GM19397 (cell line): ENCODE results near the gene CHDH.

Source experiments
- ATAC-seq: cut with Tn5 transposase; IDR thresholded peaks from one replicate; pipeline ENCODE4 v1.9.1; 2021; ENCODE audit warnings: mild to moderate bottlenecking, moderate library complexity; ENCODE audit not compliant: unreplicated experiment

Gene CHDH

DNA sequence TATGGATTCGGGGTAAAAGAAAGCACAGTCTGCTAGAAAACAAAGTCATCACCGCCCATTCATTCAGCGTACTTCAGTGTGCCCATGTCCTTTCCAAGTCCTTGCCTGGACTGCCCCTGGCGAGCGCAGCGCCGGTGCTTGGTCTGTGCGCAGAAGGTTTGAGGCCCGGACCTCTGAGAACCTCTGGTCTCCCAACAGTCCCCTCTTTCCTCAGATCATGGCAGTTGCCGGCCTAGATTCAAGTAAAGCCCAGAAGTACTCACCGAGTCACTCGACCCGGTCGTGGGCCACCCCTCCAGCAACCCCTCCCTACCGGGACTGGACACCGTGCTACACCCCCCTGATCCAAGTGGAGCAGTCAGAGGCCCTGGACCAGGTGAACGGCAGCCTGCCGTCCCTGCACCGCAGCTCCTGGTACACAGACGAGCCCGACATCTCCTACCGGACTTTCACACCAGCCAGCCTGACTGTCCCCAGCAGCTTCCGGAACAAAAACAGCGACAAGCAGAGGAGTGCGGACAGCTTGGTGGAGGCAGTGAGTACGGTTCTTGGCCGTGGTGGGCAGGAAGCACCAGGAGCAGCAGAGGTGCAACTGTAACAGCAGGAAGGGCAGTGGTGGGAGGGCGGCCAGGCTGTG lies 36.3 kb downstream of the CHDH start:
- no peak for ATAC-seq

DNA sequence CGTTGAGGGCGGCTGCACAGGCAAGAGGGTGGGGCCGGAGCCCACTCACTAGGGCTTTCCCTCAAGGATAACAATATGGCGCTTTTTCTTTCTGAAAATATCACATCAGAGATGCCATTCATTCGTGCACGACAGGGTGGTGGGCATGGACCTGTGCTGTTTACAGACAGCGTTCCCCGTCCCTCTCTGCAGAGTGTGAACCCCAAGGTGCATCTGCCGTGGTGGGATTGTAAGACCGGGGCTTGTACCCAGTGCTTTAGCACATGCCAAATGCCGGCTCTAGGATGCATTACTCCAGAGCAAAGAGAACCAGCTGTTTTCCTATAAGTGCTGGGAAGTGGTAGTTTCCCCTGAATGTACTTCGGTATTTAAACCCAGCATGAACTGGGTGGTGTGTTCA lies 37.0 kb downstream of the CHDH start:
- no peak for ATAC-seq

DNA sequence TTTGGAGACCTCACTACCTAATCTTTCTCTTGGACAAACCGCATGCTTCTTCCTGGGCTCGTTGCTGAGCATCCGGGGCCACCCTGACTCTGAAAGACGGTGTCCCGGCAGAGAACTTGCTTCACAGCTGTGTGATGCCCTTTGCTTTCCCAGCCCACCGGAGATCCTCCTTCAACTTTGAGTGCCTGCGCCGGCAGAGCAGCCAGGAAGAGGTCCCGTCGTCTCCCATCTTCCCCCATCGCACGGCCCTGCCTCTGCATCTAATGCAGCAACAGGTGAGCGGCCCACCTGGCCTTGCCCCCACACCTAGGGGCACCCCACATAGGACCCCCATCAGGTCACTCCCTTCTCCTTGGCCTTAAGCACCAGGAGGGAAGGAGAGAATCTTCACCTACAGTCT lies 37.7 kb downstream of the CHDH start:
- ATAC-seq, result no peak

DNA sequence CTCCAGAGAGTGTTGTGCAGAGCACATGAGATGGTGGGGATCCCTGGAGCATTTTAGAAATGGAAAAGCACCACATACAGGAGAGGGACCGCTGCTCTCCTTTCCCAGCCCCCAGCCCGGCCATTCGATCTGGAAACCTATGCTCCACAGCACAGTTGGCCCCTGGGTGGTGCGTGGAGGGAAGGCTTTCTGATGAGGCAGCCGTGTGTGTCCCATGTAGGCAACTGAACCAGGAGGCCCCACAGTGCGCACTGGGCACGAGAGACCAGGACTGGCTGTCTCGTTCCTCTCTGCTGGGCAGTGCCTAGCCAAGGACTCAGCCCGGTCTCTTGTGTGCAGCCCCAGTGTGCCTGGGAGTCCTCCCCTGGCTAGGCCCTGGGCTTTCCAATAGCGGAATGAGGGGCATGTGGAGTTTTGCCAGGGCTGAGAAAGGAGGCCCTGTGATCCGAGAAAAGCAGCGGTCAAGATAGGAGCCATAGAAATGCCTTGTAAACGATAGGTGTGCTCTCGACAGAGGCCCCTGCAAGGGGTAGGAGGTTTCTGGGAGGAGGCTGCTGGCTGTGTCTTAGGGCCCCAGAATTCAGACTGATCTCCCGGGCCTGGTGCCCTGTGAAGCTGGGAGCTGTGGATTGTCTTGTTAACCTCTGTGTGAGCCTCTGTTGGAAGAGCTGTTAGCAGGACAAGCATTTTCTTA lies 39.0 kb downstream of the CHDH start:
- no peak for ATAC-seq

DNA sequence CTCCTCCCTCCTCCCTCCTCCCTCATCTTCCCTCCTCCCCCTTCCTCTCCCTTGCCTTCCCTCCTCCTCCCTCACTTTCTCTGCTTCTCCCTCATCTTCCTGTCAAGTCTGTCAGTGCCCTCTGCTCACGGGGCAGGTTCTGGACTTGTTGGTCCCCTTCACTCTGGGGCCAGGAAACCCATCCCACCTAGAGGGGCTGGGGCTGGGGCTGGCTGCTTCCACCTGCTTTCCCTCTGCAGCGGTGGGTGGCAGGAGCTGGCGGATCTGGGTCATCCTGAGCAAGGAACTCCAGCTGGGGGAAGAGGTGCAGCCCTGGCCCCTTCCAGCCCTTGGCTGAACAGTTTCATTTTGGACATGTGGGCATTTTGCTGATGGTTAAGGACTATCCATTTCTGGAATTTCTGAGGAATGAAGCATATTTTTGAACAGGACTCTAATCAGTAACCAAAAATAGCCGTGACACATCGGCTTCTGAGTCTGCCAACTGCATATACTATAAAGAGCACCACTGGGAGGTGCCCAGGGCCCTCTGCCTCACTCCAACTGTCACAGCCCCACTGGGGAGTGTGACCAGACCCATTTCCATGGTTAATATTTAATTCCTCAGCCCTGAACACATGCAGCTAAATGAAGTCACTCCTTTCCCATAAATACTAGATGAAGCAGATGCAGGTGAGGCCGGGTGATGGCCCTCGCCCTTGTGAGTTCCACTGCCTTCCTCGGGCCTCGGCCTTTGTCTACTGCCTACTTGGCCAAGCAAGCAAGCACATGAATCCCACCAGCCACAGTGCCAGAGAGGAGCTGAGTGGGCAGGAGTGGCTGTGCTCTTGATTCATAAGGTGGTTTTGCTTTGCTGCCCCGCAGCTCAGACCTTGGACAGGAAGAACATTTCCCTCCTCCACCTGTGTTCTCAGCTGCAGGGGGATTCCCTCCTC lies 39.8 kb downstream of the CHDH start:
- peak; percentile 50 for ATAC-seq

DNA sequence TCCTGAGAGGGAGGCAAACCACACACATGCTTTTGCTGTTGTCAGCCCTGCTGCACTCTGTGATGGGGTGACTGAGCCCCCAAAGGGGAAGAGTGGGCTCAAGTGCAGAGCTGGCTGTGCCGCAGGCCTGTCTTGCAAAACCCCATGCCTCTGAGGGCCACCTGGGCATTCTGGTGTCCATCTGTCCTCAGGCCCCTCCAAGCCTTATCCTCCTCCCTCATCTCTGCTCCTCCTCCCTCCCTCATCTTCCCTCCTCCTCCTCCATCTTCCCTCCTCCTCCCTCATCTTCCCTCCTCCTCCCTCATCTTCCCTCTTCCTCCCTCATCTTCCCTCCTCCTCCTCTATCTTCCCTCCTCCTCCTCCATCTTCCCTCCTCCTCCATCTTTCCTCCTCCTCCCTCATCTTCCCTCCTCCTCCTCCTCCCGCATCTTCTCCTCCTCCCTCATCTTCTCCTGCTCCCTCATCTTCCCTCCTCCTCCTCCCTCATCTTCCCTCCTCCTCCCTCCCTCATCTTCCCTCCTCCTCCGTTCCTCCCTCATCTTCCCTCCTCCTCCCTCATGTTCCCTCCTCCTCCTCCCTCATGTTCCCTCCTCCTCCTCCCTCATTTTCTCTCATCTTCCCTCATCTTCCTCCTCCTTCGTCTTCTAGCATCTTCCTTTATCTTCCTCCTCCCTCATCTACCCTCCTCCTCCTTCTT lies 40.6 kb downstream of the CHDH start:
- ATAC-seq, result no peak

DNA sequence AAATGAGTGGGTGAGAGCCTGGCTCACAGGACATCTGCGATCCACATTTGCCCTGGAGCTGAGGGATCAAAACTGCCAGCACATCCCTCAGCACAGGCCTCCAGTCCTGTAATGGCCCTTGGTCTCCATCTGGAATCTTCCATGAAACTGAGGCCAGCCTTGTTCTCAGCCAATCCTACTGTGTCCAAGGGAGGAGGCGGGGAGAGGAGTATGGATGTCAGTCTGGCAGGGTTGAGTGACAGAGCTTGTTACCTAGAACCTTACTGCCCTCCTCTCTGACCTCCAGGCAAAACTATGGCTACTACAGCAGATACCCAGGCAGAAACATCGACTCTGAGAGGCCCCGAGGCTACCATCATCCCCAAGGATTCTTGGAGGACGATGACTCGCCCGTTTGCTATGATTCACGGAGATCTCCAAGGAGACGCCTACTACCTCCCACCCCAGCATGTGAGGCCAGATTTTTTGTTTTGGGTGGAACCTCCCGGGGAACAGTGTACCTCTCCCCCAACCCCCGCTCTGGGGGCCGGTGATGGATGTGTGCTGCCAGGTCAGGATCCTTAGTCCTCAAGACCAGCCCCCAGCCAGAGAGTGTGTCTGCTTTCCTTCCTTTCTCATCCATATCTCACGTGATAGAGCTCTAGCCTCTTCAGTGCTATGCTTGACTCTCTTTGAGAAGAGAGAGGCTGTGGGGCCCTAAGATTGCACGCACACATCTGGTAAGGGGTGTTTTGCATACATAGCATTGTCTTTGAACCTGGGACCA lies 41.3 kb downstream of the CHDH start:
- peak; percentile 60 for ATAC-seq

DNA sequence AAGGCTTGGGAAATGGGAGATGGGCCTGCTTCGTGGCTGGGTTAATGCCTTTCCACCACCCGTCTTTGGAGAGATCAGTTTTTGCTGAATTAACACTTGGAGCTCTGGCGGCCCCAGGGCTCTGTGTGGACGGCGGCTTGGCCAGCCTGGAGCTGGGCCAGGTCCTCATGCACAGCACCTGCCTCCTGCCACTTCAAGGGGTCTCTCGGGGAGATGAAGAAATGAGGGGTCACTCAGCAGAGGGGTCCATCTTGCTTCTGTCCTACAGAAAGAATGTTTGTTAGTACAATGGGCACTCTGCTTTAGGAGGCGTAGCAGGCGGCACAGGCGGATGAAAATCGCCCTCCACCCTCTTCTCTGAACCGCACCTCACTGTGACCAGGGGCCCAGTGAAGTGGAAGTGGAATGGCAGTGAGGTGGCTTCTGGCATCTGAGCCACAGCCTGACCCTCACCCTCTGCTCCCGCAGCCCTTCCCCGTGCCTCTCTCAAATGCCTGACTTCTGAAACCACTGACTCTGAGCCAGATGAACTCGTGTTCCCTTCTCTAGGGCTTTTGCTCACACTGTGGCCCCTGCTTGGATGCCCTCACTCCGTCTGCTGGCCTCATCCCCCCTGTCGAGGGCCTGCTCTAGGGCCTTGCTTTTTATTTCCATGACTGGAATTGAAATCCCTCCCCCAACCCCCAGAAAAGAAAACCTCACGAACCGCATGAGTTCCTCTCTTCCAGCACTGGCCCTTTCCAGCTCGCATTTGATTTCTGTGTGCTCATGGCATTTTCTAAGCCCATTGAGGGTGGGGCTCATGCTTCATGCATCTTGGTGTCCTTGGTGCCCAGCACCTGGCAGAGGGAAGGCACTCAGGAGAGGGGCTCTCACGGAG lies 42.2 kb downstream of the CHDH start:
- ATAC-seq, result no peak

DNA sequence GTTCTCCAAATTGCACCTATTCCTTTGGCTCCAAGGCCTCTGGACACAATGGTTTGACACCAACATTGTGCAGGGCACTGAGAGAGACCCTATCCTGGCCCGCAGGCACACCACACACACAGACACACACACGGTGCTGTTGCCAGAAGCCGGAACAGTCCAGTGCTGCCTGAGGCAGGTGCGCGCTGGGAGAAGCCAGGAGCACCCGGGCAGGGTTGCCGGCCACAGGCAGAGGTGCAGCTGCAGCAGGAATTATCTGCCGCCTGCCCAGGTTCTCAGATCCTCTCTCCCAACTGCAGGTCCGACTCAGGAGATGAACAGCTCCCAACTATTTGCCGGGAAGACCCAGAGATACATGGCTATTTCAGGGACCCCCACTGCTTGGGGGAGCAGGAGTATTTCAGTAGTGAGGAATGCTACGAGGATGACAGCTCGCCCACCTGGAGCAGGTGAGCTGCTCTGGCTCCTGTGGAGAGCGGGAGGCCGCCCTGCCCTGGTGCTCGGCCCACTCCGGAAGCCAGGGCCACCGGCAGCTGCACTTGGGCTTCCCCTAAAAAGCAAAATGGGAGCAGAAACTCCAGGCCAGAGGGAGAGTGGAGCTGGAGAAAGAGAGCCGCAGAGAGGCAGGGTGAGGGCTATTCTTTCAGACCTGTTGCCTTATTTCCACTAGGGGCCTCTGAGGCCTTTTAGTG lies 42.9 kb downstream of the CHDH start:
- no peak for ATAC-seq

DNA sequence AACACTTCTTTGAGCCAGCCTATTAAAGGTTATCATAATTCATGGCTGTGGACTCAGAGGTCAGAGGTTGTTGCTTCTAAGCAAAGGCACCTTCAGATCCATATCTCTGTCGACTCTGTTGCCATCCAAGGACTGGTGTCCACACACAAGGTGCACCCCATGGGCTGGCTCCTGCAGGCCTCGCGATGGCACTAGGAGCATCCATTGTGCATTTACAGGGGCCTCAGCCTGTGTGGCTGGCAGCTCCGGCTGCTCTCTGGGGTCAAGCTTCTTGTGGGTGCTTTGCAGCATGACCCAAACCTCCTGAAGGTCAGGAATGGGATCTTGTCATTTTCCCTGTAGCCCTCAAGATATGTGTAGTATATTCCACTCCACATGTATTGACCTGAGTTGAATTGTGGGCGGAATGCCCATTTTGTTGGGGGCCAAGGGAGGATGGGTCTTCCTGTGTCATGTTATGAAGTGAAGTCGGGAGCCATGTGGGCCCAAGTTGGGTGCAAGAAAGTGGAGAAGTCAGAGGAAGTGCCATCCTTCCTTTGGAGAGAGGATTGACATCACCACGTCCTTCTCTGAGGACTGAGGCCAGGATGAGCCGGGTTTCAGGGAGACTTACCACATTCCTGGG lies 43.9 kb downstream of the CHDH start:
- no peak for ATAC-seq

DNA sequence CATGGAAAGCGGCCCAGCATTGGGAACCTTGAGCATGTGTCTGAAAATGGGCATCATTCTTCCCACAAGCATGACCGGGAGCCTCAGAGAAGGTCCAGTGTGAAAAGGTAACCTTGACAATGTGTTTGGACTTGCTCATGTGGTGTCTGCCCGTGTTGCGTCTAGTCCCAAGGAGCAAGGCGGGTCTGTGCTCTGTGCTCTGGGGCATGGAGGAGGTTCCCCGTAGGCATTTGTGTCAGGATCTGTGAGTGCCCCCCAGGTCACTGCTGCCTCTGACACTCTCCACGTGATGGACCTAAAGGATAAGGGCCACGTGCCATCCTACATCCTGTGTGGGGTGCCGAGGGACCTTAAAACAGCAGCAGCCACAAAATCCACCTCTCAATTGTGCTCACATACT lies 44.9 kb downstream of the CHDH start:
- no peak for ATAC-seq

DNA sequence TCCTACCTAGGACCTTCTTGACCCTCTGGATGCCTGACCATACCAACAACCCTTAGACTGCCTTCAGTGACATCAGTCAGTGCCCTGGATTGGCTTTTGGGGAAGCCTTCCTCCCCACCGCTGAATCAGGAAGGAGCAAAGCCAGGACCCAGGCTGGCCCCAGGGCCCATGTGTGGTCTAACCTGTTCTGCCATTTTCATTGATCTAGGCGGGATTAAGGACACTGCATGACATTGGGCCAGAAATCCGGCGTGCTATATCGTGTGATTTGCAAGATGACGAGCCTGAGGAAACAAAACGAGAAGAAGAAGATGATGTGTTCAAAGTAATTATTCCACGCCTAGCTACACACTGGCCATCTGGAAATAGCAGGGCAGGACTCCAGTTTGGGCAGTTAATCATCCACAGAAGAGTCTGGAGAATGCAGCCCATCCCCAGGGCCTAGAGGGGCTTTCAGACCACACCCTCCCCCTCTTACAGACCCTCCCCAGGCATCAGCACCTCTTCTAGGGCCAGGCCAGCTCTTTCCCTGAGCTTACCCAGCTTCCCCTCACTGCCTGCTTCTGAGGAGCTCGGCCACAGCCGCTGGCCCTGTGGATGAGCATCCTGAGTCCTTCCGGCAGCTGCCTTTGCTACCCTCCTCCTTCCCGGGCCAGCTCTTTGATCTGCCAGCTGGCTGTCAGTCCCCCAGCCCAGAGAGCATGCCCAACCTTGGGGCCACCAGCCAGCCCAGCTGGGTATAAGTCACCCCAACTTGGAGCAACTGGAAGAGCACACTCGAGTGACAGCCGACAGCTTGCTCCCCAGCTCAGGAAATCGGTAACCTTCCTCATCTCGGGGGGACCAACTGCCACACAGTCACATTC lies 45.9 kb downstream of the CHDH start:
- ATAC-seq, result no peak

DNA sequence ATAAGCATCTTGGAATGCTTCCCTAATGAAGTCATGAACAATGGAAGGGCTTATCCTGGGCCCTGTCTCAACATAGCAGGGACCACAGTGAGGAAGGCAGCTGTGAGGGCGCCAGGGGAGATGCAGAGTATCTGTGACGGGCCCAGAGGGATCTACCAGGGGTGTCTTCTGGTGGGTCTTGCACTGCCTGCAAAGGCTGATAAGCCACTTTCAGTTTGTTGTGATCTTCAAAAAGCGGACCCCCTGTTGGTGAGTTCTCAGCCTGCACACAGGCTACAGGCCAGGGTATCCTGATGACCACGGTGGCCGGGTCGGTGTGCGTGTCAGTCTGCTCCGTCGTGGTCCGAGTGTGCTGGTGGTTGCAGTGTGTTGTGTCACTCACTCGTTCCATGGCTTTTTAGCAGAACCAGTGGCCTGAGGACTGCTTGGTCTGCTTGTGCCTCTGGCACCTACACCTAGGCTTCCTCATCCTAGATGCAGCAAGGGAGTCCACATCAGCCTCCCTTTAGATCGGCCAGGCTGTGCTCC lies 46.8 kb downstream of the CHDH start:
- no peak for ATAC-seq

DNA sequence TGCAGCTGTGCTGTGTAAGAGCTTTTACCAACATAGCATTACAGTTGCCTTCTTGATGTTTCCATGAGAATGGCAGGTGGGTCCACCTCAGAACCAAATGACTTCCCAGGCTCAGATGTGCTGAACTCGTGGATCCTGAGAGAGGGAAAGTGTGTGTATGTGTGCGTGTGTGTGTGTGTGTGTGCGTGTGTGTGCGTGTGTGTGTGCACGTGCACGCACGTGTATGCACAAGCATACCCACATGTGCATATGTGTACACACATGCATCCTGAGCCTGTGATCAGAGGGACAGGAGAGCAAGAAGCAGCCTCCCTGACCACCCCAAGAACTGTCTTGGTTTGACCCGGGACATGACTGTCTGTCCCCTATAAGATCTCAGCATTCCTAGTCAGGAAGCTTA lies 48.1 kb downstream of the CHDH start:
- no peak for ATAC-seq

DNA sequence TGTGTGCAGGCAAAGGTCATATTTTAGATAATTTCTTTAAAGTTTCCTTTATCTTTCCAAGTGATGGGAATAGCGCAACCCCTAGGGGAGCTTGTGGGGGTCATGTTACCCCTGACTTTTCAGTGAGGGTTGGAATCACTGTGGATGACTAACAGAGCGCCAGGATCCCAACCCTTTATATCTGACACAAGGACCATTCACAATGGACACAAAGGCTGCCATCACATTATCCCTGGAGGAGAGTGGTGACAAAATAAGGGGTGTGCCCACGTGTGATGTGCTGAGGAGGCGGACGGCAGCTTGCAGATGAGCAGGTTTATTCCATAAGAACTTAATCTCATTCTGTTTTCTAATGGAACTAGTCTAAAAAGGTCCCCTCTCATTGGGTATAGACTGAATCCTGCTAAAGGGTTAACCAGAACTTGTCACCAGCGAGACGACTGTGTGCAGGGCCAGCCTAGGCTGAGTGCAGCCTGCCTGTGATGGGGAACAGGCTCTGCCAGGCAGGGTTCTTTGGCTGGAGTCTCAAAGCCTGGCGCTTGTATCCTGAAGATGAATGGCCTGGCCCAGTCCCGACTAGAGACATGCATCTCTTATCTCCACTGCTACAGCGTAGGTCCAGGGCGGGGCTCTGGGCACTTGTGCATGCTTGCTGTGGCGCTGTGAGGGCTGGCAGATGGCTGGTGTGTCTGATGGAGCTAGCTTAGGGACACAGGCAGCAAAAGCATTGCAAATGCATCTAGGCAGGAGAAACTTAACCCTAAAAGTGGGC lies 50.2 kb downstream of the CHDH start:
- ATAC-seq, result no peak

DNA sequence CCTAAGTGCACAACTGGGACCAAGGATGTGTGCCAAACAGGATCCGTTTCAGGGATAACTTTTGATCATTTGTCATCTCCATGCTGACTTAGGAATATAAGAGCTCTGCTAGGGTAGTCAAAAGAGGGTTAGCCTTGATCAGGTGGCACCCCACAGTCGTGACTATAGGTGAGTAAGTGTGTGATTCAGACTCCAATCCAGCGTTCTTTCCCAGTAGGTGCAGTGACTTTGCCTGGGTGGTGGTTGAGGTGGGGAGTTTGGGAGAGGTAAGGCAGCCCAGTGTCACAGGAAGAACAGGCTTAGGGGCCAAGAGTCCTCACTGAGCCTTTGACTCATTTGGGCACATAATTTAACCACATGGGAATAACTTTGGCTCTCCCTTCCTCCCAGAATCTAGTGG lies 51.0 kb downstream of the CHDH start:
- ATAC-seq, result no peak

DNA sequence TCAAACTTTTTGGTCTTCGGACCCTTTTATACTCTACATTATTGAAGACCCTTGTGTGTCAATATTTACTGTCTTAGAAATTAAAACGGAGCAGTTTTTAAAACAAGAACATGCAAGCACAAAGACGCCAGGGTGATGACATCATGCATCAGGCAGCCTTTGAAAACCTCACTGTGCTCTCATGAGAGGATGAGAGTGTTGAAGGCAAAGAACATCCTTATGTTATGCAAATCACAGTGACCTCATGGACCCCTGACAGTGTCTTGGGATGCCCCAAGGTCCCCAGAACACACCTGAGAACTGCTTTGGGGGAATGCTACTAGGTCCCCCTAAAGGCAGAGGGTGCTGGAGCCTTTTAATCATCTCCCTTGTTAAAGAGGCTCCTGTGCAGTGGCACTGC lies 51.6 kb downstream of the CHDH start:
- no peak for ATAC-seq
